Activated CD4-positive, alpha-beta memory T cell treated with anti-CD3 and anti-CD28 coated beads for 36 hours (primary cell): ENCODE measurements around the gene SLC2A9. TPM values are rescaled to one million over a fixed set of nuclear protein-coding genes. Genes with fewer than 3 reads are reported as not detected.

Source experiments
- CTCF ChIA-PET: fragments of 350-600 bp; sonication (Branson Sonifier 250); formaldehyde crosslinking; loops from one replicate; lab custom pipeline; 2021; ENCODE audit warnings: antibody characterized with exemption, inconsistent platforms; lab: Charles Lee
- POLR2A ChIA-PET: fragments of 350-600 bp; sonication (Branson Sonifier 250); formaldehyde crosslinking; loops from one replicate; lab custom pipeline; 2021; ENCODE audit warnings: antibody characterized with exemption; lab: Charles Lee
- DNase-seq: peaks from one replicate; pipeline ENCODE4 v3.0.0-alpha.2; 2020
- H3K27ac Mint-ChIP-seq: one replicate; pipeline ENCODE4 v1.8.0; 2021; ENCODE audit warnings: mixed read lengths
- H3K27me3 Mint-ChIP-seq: one replicate; pipeline ENCODE4 v1.8.0; 2021; ENCODE audit warnings: mixed read lengths
- H3K36me3 Mint-ChIP-seq: one replicate; pipeline ENCODE4 v1.8.0; 2021; ENCODE audit warnings: mixed read lengths
- H3K4me1 Mint-ChIP-seq: one replicate; pipeline ENCODE4 v1.8.0; 2021; ENCODE audit warnings: low read depth, mixed read lengths
- H3K4me3 Mint-ChIP-seq: one replicate; pipeline ENCODE4 v1.8.0; 2021; ENCODE audit warnings: mild to moderate bottlenecking, mixed read lengths
- H3K9me3 Mint-ChIP-seq: one replicate; pipeline ENCODE4 v1.8.0; 2021; ENCODE audit warnings: mixed read lengths
- intact Hi-C: fragments of 100-400 bp; cut with micrococcal nuclease; formaldehyde crosslinking; loops from one replicate; pipeline ENCODE4 v1.15.1; 2023
- total RNA-seq, 2 experiments: library from RNA; stranded (reverse); gene quantifications; one replicate each; pipeline ENCODE4 v1.2.3, GENCODE V29; 2021

The SLC2A9 gene
- total RNA-seq, 2 experiments from 2014 or later = 0.10 to 0.65 TPM

- Mint-ChIP-seq H3K36me3 (no peaks in the 10 kb centered on the region), H3K9me3 (no peaks in the 10 kb centered on the region), H3K4me1 (no peaks in the 10 kb centered on the region), H3K27ac (no peak overlapping the region), H3K27me3 (peaks cover 4% of the 10 kb centered on the region), H3K4me3 (no peak overlapping the region)
- POLR2A ChIA-PET = no interaction called here
- CTCF ChIA-PET = no interaction called here
- no peak for DNase-seq
- intact Hi-C loops = no loop called here
These were observed 4.0 kb upstream of the SLC2A9 start for GRCh38 chr4:10025230-10025806.

GRCh38 chr4:10024303-10024702 lies 3.0 kb upstream of the SLC2A9 start:
- Mint-ChIP-seq H3K4me1 (peaks cover 5% of the 10 kb centered on the region), H3K36me3 (no peaks in the 10 kb centered on the region), H3K27ac (no peak overlapping the region), H3K27me3 (peaks cover 4% of the 10 kb centered on the region), H3K9me3 (no peaks in the 10 kb centered on the region), H3K4me3 (no peak overlapping the region)
- intact Hi-C loops = no loop called here
- DNase-seq = no peak
- POLR2A ChIA-PET = no interaction called here
- CTCF ChIA-PET = no interaction called here

- no peak overlapping the region for H3K27ac Mint-ChIP-seq
- no peak for DNase-seq
- peaks cover 4% of the 10 kb centered on the region for H3K27me3 Mint-ChIP-seq
- ChIA-PET CTCF (no interaction called here), POLR2A (no interaction called here)
- H3K4me1 Mint-ChIP-seq = peaks cover 8% of the 10 kb centered on the region
- intact Hi-C loops = no loop called here
- no peak overlapping the region for H3K4me3 Mint-ChIP-seq
- H3K36me3 Mint-ChIP-seq = no peaks in the 10 kb centered on the region
- H3K9me3 Mint-ChIP-seq = no peaks in the 10 kb centered on the region
These were observed 2.5 kb upstream of the SLC2A9 start for GRCh38 chr4:10023806-10024205.

GRCh38 chr4:10023050-10023419 lies 1.7 kb upstream of the SLC2A9 start:
- intact Hi-C loops = no loop called here
- Mint-ChIP-seq H3K9me3 (no peaks in the 10 kb centered on the region), H3K27me3 (peaks cover 4% of the 10 kb centered on the region), H3K36me3 (no peaks in the 10 kb centered on the region), H3K4me1 (peaks cover 10% of the 10 kb centered on the region), H3K27ac (no peak overlapping the region), H3K4me3 (no peak overlapping the region)
- CTCF ChIA-PET = no interaction called here
- POLR2A ChIA-PET = no interaction called here
- DNase-seq = no peak

- ChIA-PET POLR2A (no interaction called here), CTCF (no interaction called here)
- no peak overlapping the region for H3K4me3 Mint-ChIP-seq
- no peaks in the 10 kb centered on the region for H3K36me3 Mint-ChIP-seq
- H3K27me3 Mint-ChIP-seq = peaks cover 4% of the 10 kb centered on the region
- DNase-seq = no peak
- H3K4me1 Mint-ChIP-seq = peaks cover 10% of the 10 kb centered on the region
- intact Hi-C loops = no loop called here
- H3K27ac Mint-ChIP-seq = no peak overlapping the region
- no peaks in the 10 kb centered on the region for H3K9me3 Mint-ChIP-seq
These were observed 1.2 kb upstream of the SLC2A9 start for GRCh38 chr4:10022346-10023049.

- Mint-ChIP-seq H3K36me3 (no peaks in the 10 kb centered on the region), H3K27me3 (peaks cover 2% of the 10 kb centered on the region), H3K4me3 (no peak overlapping the region), H3K4me1 (peaks cover 10% of the 10 kb centered on the region), H3K27ac (no peak overlapping the region), H3K9me3 (no peaks in the 10 kb centered on the region)
- ChIA-PET CTCF (no interaction called here), POLR2A (no interaction called here)
- DNase-seq = no peak
- intact Hi-C loops = no loop called here
These were observed 341 bp upstream of the SLC2A9 start for GRCh38 chr4:10021653-10022023.

GRCh38 chr4:10020106-10020505 lies 1.2 kb downstream of the SLC2A9 start:
- H3K36me3 Mint-ChIP-seq = no peaks in the 10 kb centered on the region
- H3K4me1 Mint-ChIP-seq = peaks cover 10% of the 10 kb centered on the region
- DNase-seq = no peak
- no peaks in the 10 kb centered on the region for H3K27me3 Mint-ChIP-seq
- ChIA-PET CTCF (interaction anchor here (0.7 to 1.1 kb wide), 5 partner anchors 10 to 441 kb away, joined by 3 to 4 read pairs (median 3); no protein-coding TSS in a partner anchor), POLR2A (no interaction called here)
- H3K9me3 Mint-ChIP-seq = no peaks in the 10 kb centered on the region
- intact Hi-C loops = no loop called here
- no peak overlapping the region for H3K27ac Mint-ChIP-seq
- H3K4me3 Mint-ChIP-seq = no peak overlapping the region

GRCh38 chr4:10019521-10020051 lies 1.7 kb downstream of the SLC2A9 start:
- Mint-ChIP-seq H3K36me3 (no peaks in the 10 kb centered on the region), H3K27me3 (no peaks in the 10 kb centered on the region), H3K9me3 (no peaks in the 10 kb centered on the region), H3K27ac (peak overlapping the region; percentile 88), H3K4me3 (peak overlapping the region; percentile 86), H3K4me1 (peaks cover 10% of the 10 kb centered on the region)
- no peak for DNase-seq
- ChIA-PET CTCF (interaction anchor here (0.6 to 1.2 kb wide), 16 partner anchors 9 to 491 kb away, joined by 3 to 7 read pairs (median 4); no protein-coding TSS in a partner anchor), POLR2A (interaction anchor here (0.9 kb wide), 1 partner anchor 98 kb away, joined by 3 read pairs; no protein-coding TSS in a partner anchor)
- intact Hi-C loops = loop anchor here (1.0 to 10.0 kb wide), 7 partner anchors 77 to 533 kb away; partner anchors contain the start of gene WDR1

- Mint-ChIP-seq H3K36me3 (no peaks in the 10 kb centered on the region), H3K27ac (peak overlapping the region; percentile 88), H3K27me3 (no peaks in the 10 kb centered on the region), H3K9me3 (no peaks in the 10 kb centered on the region), H3K4me3 (peak overlapping the region; percentile 86), H3K4me1 (peaks cover 10% of the 10 kb centered on the region)
- intact Hi-C loops = loop anchor here (1.0 to 10.0 kb wide), 8 partner anchors 78 to 533 kb away; partner anchors contain the start of gene WDR1
- CTCF ChIA-PET = interaction anchor here (0.6 to 1.2 kb wide), 12 partner anchors 9 to 490 kb away, joined by 3 to 7 read pairs (median 4); no protein-coding TSS in a partner anchor
- POLR2A ChIA-PET = interaction anchor here (0.9 kb wide), 1 partner anchor 99 kb away, joined by 3 read pairs; no protein-coding TSS in a partner anchor
- DNase-seq = peak; percentile 96
These were observed 2.4 kb downstream of the SLC2A9 start for GRCh38 chr4:10018818-10019461.

- no peak overlapping the region for H3K4me3 Mint-ChIP-seq
- H3K27me3 Mint-ChIP-seq = no peaks in the 10 kb centered on the region
- intact Hi-C loops = loop anchor here (5.0 to 10.0 kb wide), 4 partner anchors 122 to 535 kb away; no protein-coding TSS in a partner anchor
- no peak overlapping the region for H3K27ac Mint-ChIP-seq
- H3K36me3 Mint-ChIP-seq = no peaks in the 10 kb centered on the region
- H3K4me1 Mint-ChIP-seq = peaks cover 10% of the 10 kb centered on the region
- no peaks in the 10 kb centered on the region for H3K9me3 Mint-ChIP-seq
- ChIA-PET POLR2A (no interaction called here), CTCF (interaction anchor here (5.5 to 6.2 kb wide), 2 partner anchors 254 to 312 kb away, joined by 41 to 57 read pairs; no protein-coding TSS in a partner anchor)
- DNase-seq = no peak
These were observed 4.0 kb downstream of the SLC2A9 start for GRCh38 chr4:10017037-10017893.

GRCh38 chr4:10016169-10016568 lies 5.1 kb downstream of the SLC2A9 start:
- no peak overlapping the region for H3K4me3 Mint-ChIP-seq
- POLR2A ChIA-PET = no interaction called here

More at GRCh38 chr4:10016169-10016568, 5.1 kb downstream of the SLC2A9 start:
- CTCF ChIA-PET = interaction anchor here (0.9 to 6.2 kb wide), 8 partner anchors 9 to 324 kb away, joined by 3 to 57 read pairs (median 10); no protein-coding TSS in a partner anchor
- no peaks in the 10 kb centered on the region for H3K36me3 Mint-ChIP-seq
- H3K27me3 Mint-ChIP-seq = no peaks in the 10 kb centered on the region
- peaks cover 10% of the 10 kb centered on the region for H3K4me1 Mint-ChIP-seq
- no peak overlapping the region for H3K27ac Mint-ChIP-seq
- DNase-seq = no peak
- no peaks in the 10 kb centered on the region for H3K9me3 Mint-ChIP-seq
- intact Hi-C loops = loop anchor here (5.0 to 10.0 kb wide), 4 partner anchors 121 to 536 kb away; no protein-coding TSS in a partner anchor
